ENCODE results near the gene NDOR1.

- TF ChIP-seq, protein P1, sequence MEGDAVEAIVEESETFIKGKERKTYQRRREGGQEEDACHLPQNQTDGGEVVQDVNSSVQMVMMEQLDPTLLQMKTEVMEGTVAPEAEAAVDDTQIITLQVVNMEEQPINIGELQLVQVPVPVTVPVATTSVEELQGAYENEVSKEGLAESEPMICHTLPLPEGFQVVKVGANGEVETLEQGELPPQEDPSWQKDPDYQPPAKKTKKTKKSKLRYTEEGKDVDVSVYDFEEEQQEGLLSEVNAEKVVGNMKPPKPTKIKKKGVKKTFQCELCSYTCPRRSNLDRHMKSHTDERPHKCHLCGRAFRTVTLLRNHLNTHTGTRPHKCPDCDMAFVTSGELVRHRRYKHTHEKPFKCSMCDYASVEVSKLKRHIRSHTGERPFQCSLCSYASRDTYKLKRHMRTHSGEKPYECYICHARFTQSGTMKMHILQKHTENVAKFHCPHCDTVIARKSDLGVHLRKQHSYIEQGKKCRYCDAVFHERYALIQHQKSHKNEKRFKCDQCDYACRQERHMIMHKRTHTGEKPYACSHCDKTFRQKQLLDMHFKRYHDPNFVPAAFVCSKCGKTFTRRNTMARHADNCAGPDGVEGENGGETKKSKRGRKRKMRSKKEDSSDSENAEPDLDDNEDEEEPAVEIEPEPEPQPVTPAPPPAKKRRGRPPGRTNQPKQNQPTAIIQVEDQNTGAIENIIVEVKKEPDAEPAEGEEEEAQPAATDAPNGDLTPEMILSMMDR (IDR thresholded peaks at IDR 0.05; ENCODE audit: extremely low read depth in 1 of 2, insufficient read depth in 1 of 2, low read depth in 1 of 2, low read length in 2 of 2) = no peak
- TF ChIP-seq POLR2AphosphoS5 (IDR thresholded peaks at IDR 0.05; ENCODE audit: insufficient read depth, low read depth, low read length) = no peak
- TF ChIP-seq POLR2A (IDR thresholded peaks at IDR 0.05; ENCODE audit: low read depth, low read length) = no peak
- TF ChIP-seq MYC (IDR thresholded peaks at IDR 0.05; ENCODE audit: low read depth, low read length) = no peak
- TF ChIP-seq EZH2 (IDR thresholded peaks at IDR 0.05; ENCODE audit: borderline replicate concordance, low read depth, low read length, severe bottlenecking) = no peak
- TF ChIP-seq, protein P2, sequence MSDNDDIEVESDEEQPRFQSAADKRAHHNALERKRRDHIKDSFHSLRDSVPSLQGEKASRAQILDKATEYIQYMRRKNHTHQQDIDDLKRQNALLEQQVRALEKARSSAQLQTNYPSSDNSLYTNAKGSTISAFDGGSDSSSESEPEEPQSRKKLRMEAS (IDR thresholded peaks at IDR 0.05; ENCODE audit: insufficient read depth, insufficient read length) = no peak
- TF ChIP-seq JUN (IDR thresholded peaks at IDR 0.05; ENCODE audit: borderline replicate concordance, insufficient read depth, insufficient read length, low read depth) = no peak
These were observed 45.6 kb downstream of the NDOR1 start, which contains the start of gene STPG3 for GRCh38 chr9:137251194-137251461.

Measured in endothelial cell of umbilical vein (primary cell).